ENCODE results near the gene SLC6A4.

DNA sequence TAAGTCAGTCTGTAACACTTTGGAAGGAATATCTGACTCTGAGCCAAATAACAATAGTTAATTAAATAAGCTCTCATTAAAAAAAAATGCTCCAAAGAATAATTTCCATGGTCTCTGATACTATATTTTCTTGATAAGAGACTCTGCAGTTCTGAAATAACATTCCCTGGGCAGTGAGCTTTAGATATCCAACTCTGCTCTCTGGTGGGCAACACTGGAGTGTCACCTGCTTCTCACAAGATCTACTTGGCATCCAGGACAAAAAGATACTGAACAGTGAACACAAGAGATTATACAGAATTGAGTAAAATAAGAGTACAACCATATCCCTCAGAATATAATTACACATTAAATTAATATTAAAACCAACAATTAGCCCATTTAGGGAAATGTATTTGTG is 42.5 kb upstream of the SLC6A4 start:
- TF ChIP-seq YY1 (IDR thresholded peaks at IDR 0.05; ENCODE audit: insufficient read depth, insufficient read length): no peak
- TF ChIP-seq SUZ12 (IDR thresholded peaks at IDR 0.05; ENCODE audit: extremely low read depth, insufficient read depth, insufficient read length): no peak
- no peak for TF ChIP-seq ZNF274 (IDR thresholded peaks at IDR 0.05; ENCODE audit: low read depth, low read length)
